ENCODE data around the gene ACTR5.

ACTR5 gene

GRCh38 chr20:38748097-38748860 is at the start of gene ACTR5:
ACTR5 (plus strand) TSS chr20:38748460; CDS start chr20:38748479, 19 bp downstream.
- DNase-seq, result peak; percentile 97

DNA sequence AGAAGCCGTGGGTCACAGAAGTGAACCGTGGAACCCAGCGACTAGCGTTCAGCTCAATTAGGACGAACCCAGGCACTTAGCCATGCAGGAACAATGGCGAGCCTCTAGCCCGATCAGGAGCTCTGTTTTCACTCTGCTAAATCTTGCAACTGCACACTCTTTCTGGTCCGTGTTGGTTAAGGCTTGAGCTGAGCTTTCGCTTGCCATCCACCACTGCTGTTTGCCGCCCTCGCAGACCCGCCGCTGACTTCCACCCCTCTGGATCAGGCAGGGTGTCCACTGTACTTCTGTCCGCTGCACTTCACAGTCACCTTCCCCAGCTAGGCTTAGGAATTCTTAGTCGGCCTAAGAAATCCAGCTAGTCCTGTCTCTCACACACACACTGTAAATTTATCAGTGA is 49.7 kb upstream of the ACTR5 start:
- no peak for DNase-seq

- DNase-seq, result no peak
These were observed 48.1 kb upstream of the ACTR5 start for GRCh38 chr20:38700141-38700540.

GRCh38 chr20:38700926-38701325 is 47.3 kb upstream of the ACTR5 start:
- DNase-seq, result no peak

DNA sequence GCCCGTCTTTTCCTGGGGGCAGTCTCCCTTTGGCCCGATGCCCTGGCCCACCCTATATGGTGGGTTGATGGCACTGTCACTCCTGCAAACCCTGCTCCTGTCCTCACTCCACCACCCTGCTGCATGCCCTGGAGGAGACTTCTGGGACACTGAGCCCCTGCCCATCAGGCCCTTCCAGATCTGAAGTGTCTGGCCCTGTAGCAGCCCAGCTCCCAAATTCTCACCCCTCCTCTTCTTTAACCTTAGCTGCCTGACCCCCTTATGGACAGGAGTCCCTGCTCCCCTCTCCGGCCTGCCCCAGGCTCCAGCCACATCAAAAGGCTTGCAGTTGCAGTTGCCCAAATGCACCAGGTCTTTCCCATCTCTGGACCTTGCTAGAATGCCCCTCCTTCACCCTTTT is 44.7 kb upstream of the ACTR5 start:
- DNase-seq, result no peak

- no peak for DNase-seq
These were observed 44.1 kb upstream of the ACTR5 start for GRCh38 chr20:38704136-38704535.

DNA sequence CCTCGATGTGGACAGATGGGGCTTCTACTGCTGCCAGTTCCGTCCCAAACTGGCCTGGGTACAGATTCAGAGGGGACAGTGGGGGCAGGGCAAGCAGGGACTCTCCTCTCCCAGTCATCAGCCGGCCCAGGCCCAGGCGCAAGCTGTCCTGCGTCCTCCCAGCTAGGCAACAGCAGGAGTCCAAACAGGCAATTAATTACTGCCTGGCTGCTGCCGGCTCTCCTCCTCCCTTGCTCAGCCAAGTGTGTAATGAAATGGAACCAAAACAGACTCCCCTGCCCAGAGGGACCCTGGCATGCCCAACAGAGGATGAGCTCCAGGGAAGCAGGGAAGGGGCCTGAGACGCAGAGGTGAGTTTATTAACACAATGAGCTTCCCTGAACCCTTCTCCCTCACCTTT is 41.8 kb upstream of the ACTR5 start:
- DNase-seq, result no peak

DNA sequence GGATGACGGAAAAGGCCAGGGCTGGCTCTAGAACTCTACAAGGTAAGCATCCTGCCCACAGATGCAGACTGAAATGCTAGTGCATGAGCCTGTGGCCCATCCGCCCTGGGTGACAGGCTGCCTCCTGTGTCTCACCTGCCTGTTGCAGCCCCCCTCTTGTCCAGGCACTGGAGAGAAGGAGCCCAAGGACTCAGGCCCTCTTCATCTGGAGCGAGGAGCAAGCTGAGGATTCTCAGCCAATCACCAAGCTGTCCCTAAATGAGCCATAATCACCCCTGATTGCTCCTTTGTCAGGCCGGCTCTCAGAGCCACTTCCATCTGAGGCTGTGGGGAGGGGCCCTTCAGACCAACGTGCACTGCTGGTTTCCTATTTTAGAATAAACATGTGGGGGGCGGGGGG is 34.0 kb upstream of the ACTR5 start:
- DNase-seq, result no peak

DNA sequence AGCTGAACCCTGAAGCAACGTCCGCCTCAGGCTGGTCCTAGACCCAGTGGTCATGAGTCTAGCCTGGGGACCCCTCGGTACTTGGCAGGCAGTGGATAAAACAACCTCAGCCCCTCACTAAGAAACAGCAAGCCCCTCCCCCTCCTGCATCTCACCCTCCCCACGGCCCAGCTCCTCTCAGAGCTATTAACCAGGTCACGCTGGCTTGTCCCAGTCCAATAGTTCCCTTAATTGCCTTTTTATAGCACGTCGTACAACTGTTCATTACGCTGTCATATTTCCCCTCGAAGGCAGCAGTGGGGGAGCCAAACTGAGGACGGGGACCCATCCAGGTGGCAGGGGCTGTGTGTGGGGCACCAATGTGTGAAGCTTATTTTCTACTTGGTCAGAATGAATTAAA is 32.6 kb upstream of the ACTR5 start:
- no peak for DNase-seq

- no peak for DNase-seq
These were observed 25.6 kb upstream of the ACTR5 start for GRCh38 chr20:38722683-38723016.

- no peak for DNase-seq
These were observed 25.0 kb upstream of the ACTR5 start for GRCh38 chr20:38723017-38723847.

GRCh38 chr20:38723848-38724625 is 24.2 kb upstream of the ACTR5 start, which contains the start of gene SLC32A1:
SLC32A1 (plus strand) TSS chr20:38724486; CDS start chr20:38724725, 239 bp downstream.
- no peak for DNase-seq

DNA sequence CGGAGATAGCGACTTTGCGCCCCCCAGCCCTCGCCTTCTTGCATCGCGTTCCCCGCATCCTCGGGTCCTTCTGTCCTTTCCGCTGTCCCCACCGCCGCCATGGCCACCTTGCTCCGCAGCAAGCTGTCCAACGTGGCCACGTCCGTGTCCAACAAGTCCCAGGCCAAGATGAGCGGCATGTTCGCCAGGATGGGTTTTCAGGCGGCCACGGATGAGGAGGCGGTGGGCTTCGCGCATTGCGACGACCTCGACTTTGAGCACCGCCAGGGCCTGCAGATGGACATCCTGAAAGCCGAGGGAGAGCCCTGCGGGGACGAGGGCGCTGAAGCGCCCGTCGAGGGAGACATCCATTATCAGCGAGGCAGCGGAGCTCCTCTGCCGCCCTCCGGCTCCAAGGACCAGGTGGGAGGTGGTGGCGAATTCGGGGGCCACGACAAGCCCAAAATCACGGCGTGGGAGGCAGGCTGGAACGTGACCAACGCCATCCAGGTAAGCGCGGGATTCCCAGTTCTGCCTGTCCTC is 23.6 kb upstream of the ACTR5 start:
- DNase-seq, result no peak

DNA sequence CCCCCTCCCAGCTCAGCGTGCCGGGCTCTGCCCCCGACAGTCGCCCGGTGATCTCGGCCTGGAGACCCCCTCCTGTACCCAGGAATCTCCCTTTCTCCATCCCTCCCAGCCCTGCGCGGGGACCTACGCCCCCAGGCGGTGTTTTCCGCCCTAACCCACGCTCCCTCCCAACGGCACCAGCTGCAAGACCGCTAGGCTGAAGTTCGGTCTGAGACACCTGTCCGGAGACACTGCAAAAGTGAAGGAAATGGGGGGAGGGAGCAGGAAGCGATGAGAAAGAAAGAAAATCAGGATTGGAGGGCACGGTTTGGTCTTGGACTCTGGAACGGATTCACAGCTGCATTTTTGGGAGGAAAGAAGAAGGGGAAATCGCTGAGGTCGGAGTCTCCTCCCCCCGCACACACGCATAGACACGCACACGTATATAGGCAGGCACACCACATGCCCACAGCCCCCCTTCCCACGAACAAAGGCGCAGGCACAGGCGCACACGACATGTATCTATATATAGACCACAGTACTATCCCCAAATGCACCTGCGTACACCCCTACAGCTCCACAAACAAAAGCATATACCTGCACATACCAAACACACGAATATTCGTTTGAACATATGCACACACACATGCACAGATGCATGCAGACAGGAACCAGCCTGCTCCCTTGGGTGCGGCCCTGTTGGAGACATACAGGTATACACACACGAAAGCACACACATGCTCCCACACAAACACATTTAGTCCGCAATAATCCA is 22.9 kb upstream of the ACTR5 start:
- no peak for DNase-seq

DNA sequence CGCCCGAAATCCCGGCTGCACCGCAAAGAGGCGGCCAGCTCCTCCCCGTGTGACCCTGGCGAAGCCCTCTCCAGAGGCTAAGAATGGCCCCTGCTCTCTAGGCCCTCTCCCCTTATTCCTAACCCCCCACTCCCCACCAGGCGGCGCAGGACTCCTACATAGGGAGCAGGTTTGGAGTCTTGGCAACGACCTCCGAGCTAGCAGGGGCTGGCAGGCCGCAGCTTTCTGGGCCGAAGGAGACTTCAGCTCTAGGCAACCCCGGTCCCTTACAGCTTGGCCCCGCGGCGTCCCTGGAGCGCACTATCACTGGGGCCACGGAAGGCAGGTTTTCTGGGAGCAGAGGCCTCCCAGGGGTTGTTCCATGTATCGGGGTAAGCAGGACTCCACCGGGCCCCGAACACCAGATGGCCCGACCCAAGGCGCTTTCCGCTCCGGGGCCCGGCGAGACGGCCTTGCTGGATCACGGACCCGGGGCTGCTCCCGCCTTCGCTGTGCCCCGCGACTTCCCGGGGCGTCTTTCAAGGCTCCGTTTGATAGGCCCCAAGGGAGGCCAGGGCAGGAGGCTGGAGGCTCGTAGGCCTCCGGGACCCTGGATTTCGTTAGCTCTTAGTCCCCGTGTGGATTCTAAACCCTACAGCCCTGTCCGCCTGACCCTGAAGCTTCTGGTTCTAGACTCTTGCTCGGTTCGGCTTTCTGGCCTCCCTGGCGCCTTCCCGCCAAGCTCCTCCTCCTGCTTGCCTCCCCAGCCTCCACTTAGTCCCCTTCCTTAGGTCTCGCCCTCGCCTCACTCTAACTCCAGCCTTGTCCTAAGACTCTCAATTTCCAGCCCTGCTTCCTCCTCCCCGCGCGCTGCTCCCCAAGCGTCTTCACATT is 22.1 kb upstream of the ACTR5 start:
- DNase-seq, result peak; percentile 46

- peak; percentile 54 for DNase-seq
These were observed 21.3 kb upstream of the ACTR5 start for GRCh38 chr20:38726804-38727606.

DNA sequence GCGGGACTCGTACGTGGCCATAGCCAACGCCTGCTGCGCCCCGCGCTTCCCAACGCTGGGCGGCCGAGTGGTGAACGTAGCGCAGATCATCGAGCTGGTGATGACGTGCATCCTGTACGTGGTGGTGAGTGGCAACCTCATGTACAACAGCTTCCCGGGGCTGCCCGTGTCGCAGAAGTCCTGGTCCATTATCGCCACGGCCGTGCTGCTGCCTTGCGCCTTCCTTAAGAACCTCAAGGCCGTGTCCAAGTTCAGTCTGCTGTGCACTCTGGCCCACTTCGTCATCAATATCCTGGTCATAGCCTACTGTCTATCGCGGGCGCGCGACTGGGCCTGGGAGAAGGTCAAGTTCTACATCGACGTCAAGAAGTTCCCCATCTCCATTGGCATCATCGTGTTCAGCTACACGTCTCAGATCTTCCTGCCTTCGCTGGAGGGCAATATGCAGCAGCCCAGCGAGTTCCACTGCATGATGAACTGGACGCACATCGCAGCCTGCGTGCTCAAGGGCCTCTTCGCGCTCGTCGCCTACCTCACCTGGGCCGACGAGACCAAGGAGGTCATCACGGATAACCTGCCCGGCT is 20.6 kb upstream of the ACTR5 start:
- DNase-seq, result no peak

DNA sequence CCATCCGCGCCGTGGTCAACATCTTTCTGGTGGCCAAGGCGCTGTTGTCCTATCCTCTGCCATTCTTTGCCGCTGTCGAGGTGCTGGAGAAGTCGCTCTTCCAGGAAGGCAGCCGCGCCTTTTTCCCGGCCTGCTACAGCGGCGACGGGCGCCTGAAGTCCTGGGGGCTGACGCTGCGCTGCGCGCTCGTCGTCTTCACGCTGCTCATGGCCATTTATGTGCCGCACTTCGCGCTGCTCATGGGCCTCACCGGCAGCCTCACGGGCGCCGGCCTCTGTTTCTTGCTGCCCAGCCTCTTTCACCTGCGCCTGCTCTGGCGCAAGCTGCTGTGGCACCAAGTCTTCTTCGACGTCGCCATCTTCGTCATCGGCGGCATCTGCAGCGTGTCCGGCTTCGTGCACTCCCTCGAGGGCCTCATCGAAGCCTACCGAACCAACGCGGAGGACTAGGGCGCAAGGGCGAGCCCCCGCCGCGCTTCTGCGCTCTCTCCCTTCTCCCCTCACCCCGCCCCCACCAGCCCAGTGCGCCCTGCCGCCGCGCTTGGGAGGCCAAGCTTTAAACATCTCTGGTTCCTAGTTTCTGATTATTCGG is 20.0 kb upstream of the ACTR5 start:
- DNase-seq, result no peak

DNA sequence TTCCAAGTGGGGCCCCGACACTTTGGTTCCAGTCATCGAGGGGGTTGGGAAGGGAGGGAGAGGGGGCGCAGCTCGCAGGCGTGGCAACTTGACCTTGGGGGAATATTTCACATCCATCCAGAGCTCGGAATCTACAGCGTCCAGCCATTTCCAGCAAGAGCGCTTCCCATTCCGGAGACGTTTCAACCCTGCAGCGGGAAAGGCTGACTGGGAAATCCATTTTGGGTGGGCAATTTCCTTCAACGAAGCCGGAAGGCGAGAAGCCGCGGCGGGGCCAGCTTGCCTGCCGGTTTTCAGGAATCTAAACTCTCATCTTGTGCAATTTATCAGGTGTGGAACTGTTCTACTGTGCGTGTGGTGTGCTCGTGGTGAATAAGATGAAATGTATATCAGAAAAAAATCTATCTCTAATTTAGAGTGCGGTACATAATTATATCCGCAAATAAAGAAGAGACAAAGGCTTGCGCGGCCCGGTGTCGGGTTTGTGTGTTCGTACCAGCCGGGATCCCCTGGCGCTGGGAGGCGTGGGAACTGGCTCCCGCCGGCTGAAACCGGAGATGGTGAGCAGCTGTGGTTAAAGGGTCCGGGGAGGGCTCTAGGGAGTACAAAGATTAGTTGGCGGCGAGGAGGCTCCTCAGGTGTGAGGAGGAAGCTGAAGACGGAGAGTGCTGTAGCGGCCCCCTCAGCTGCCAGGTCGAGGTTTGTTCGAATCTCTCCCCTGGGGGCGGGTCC is 19.2 kb upstream of the ACTR5 start:
- DNase-seq, result no peak
